VCaP (cell line): ENCODE measurements around the gene SLC6A11.
A peak's percentile ranks its signal among the peaks of the same experiment; 100 is the strongest.

Experiments
- H3K27ac ChIP-seq: fragments of 450-650 bp; 2 replicates; pipeline ENCODE4 v1.5.1; 2017
- CTCF ChIP-seq: fragments of 450-650 bp; conservative IDR thresholded peaks from 2 replicates; pipeline ENCODE4 v1.5.1; 2017; ENCODE audit warnings: mild to moderate bottlenecking, moderate library complexity

The SLC6A11 gene

GRCh38 chr3:10946526-10946925, 130.5 kb downstream of the SLC6A11 start:
- TF ChIP-seq CTCF, result no peak
- H3K27ac ChIP-seq, result 0 out of 2 replicates have a peak overlapping the region, but pooled peaks have one; percentile 5

GRCh38 chr3:10948326-10948725, 132.3 kb downstream of the SLC6A11 start:
- TF ChIP-seq CTCF, result no peak
- no peak overlapping the region for H3K27ac ChIP-seq

- TF ChIP-seq CTCF, result no peak
- no peak overlapping the region for H3K27ac ChIP-seq
These were observed 133.2 kb downstream of the SLC6A11 start for GRCh38 chr3:10949197-10949596.

- H3K27ac ChIP-seq, result no peak overlapping the region
- TF ChIP-seq CTCF, result peak; percentile 91
These were observed 134.7 kb downstream of the SLC6A11 start for GRCh38 chr3:10950476-10951294.

- no peak for TF ChIP-seq CTCF
- H3K27ac ChIP-seq, result no peak overlapping the region
These were observed 135.4 kb downstream of the SLC6A11 start for GRCh38 chr3:10951295-10951926.

- TF ChIP-seq CTCF, result no peak
- H3K27ac ChIP-seq, result no peak overlapping the region
These were observed 136.5 kb downstream of the SLC6A11 start for GRCh38 chr3:10952525-10952924.

GRCh38 chr3:10954740-10955139, 138.7 kb downstream of the SLC6A11 start:
- no peak for TF ChIP-seq CTCF
- no peak overlapping the region for H3K27ac ChIP-seq
